ENCODE measurements around the gene WBP1.
"Not testable (repeated sequence)": the region's sequence is repeated elsewhere in the genome, so short reads cannot be mapped to it uniquely, and the experiment has no call there.

Gene WBP1

GRCh38 chr2:74428675-74429074, 29.6 kb upstream of the WBP1 start:
- DNase-seq: no peak

- no peak for DNase-seq
Measured at GRCh38 chr2:74429487-74430451, 28.5 kb upstream of the WBP1 start.

- no peak for DNase-seq
Measured at GRCh38 chr2:74430502-74430901, 27.7 kb upstream of the WBP1 start.

GRCh38 chr2:74436111-74436805, 22.0 kb upstream of the WBP1 start:
- no peak for DNase-seq

GRCh38 chr2:74436848-74437695, 21.2 kb upstream of the WBP1 start:
- DNase-seq: peak; percentile 38

- no peak for DNase-seq
Measured at GRCh38 chr2:74438248-74438647, 20.0 kb upstream of the WBP1 start.

- no peak for DNase-seq
Measured at GRCh38 chr2:74439373-74439772, 18.9 kb upstream of the WBP1 start.

- DNase-seq: peak; percentile 31
Measured at GRCh38 chr2:74439803-74440377, 18.3 kb upstream of the WBP1 start.

GRCh38 chr2:74440378-74441169, 17.7 kb upstream of the WBP1 start:
- DNase-seq: peak; percentile 85

- no peak for DNase-seq
Measured at GRCh38 chr2:74441170-74441689, 17.0 kb upstream of the WBP1 start.

GRCh38 chr2:74441690-74442482, 16.4 kb upstream of the WBP1 start, which contains the start of gene RTKN:
RTKN (minus strand) TSS chr2:74441937; CDS start chr2:74441816, 121 bp downstream.
- no peak for DNase-seq

GRCh38 chr2:74442483-74443297, 15.5 kb upstream of the WBP1 start:
- not testable (repeated sequence) for DNase-seq

- no peak for DNase-seq
Measured at GRCh38 chr2:74444498-74445318, 13.5 kb upstream of the WBP1 start.

GRCh38 chr2:74447230-74447999, 10.8 kb upstream of the WBP1 start:
- no peak for DNase-seq

GRCh38 chr2:74448771-74449170, 9.5 kb upstream of the WBP1 start:
- DNase-seq: no peak

- no peak for DNase-seq
Measured at GRCh38 chr2:74450570-74451190, 7.6 kb upstream of the WBP1 start.
